VCaP (cell line): Measurements from ENCODE around the gene LTBP1.

Experiments
- H3K27ac ChIP-seq: fragments of 450-650 bp; 2 replicates; pipeline ENCODE4 v1.5.1; 2017
- CTCF ChIP-seq: fragments of 450-650 bp; conservative IDR thresholded peaks from 2 replicates; pipeline ENCODE4 v1.5.1; 2017; ENCODE audit warnings: mild to moderate bottlenecking, moderate library complexity

Gene LTBP1

GRCh38 chr2:32952761-32953476, 6.2 kb downstream of the LTBP1 start:
- no peak for TF ChIP-seq CTCF
- no peak overlapping the region for H3K27ac ChIP-seq

- TF ChIP-seq CTCF, result no peak
Measured at GRCh38 chr2:32954206-32954605, 7.5 kb downstream of the LTBP1 start.

GRCh38 chr2:32958821-32959220, 12.1 kb downstream of the LTBP1 start:
- no peak for TF ChIP-seq CTCF
- no peak overlapping the region for H3K27ac ChIP-seq

More at GRCh38 chr2:32954206-32954605, 7.5 kb downstream of the LTBP1 start:
- no peak overlapping the region for H3K27ac ChIP-seq

- TF ChIP-seq CTCF, result no peak
- no peak overlapping the region for H3K27ac ChIP-seq
Measured at GRCh38 chr2:32960238-32960637, 13.5 kb downstream of the LTBP1 start.

- H3K27ac ChIP-seq, result no peak overlapping the region
- TF ChIP-seq CTCF, result no peak
Measured at GRCh38 chr2:32960647-32961403, 14.1 kb downstream of the LTBP1 start.

- no peak for TF ChIP-seq CTCF
- no peak overlapping the region for H3K27ac ChIP-seq
Measured at GRCh38 chr2:32962690-32963089, 15.9 kb downstream of the LTBP1 start.

GRCh38 chr2:32963941-32964340, 17.2 kb downstream of the LTBP1 start:
- TF ChIP-seq CTCF, result no peak
- no peak overlapping the region for H3K27ac ChIP-seq
